Liver (tissue), 9 donors: ENCODE measurements around the gene ZDHHC5. TPM values are rescaled to one million over a fixed set of nuclear protein-coding genes. Genes with fewer than 3 reads are reported as not detected.

Experiments
- DNase-seq: peaks from one replicate; pipeline ENCODE4 v3.0.0-alpha.2; 2017; ENCODE audit warnings: low spot score
- H3K27ac ChIP-seq, 2 donors: one replicate each; pipeline ENCODE4 v1.7.0; 2013; ENCODE audit warnings: inconsistent platforms in 2 of 2, low read length in 2 of 2, control low read depth in 1 of 2, low read depth in 1 of 2, mild to moderate bottlenecking in 1 of 2
- H3K27me3 ChIP-seq, 4 donors: one replicate each; pipeline versions ENCODE4 v1.6.1 to v1.7.0; 2013; ENCODE audit warnings: low read length in 3 of 4, inconsistent platforms in 1 of 4, mild to moderate bottlenecking in 1 of 4, moderate library complexity in 1 of 4; ENCODE audit not compliant: control insufficient read depth in 4 of 4, insufficient read depth in 4 of 4
- H3K36me3 ChIP-seq, 4 donors: one replicate each; pipeline versions ENCODE4 v1.6.1 to v1.7.0; 2013; ENCODE audit warnings: low read length in 3 of 4, mild to moderate bottlenecking in 3 of 4, low read depth in 1 of 4, moderate library complexity in 1 of 4; ENCODE audit not compliant: control insufficient read depth in 4 of 4, insufficient read depth in 3 of 4
- H3K4me1 ChIP-seq, 4 donors: one replicate each; pipeline versions ENCODE4 v1.6.1 to v1.7.0; 2013; ENCODE audit warnings: low read length in 3 of 4, mild to moderate bottlenecking in 3 of 4, moderate library complexity in 1 of 4; ENCODE audit not compliant: control insufficient read depth in 4 of 4, insufficient read depth in 4 of 4
- H3K4me3 ChIP-seq, 3 donors: one replicate each; pipeline versions ENCODE4 v1.6.1 to v1.7.0; 2013; ENCODE audit warnings: low read length in 3 of 3, control low read depth in 1 of 3, low read depth in 1 of 3, mild to moderate bottlenecking in 1 of 3
- H3K9ac ChIP-seq, 2 donors: one replicate each; pipeline ENCODE4 v1.7.0; 2013; ENCODE audit warnings: low read length in 2 of 2, mild to moderate bottlenecking in 2 of 2, moderate library complexity in 2 of 2, control low read depth in 1 of 2, low read depth in 1 of 2
- H3K9me3 ChIP-seq, 4 donors: one replicate each; pipeline versions ENCODE4 v1.6.1 to v1.7.0; 2013; ENCODE audit warnings: low read length in 3 of 4; ENCODE audit not compliant: control insufficient read depth in 4 of 4
- ATF3 ChIP-seq: IDR thresholded peaks from 2 replicates; pipeline ENCODE4 v1.6.1; 2016; ENCODE audit warnings: antibody characterized with exemption
- CTCF ChIP-seq: fragments of 150-350 bp; IDR thresholded peaks from 2 replicates; pipeline ENCODE4 v1.5.1; 2017; ENCODE audit warnings: improper control_type of control experiment, low read depth, low read length; ENCODE audit not compliant: missing input control
- EGR1 ChIP-seq, 2 donors: IDR thresholded peaks; 2 replicates each; pipeline ENCODE4 v1.6.1; 2016 to 2018; ENCODE audit warnings: antibody characterized with exemption in 2 of 2, low read depth in 2 of 2
- FOXA1 ChIP-seq: IDR thresholded peaks from 2 replicates; pipeline ENCODE4 v1.6.1; 2016; ENCODE audit warnings: antibody characterized with exemption
- HNF4G ChIP-seq: IDR thresholded peaks from 2 replicates; pipeline ENCODE4 v1.6.1; 2016; ENCODE audit warnings: antibody characterized with exemption
- MAX ChIP-seq: IDR thresholded peaks from 2 replicates; pipeline ENCODE4 v1.6.1; 2016; ENCODE audit warnings: antibody characterized with exemption
- RAD21 ChIP-seq, 2 donors: IDR thresholded peaks; 2 replicates each; pipeline ENCODE4 v1.6.1; 2016; ENCODE audit warnings: antibody characterized with exemption in 2 of 2, mild to moderate bottlenecking in 2 of 2
- REST ChIP-seq: IDR thresholded peaks from 2 replicates; pipeline ENCODE4 v1.6.1; 2016; ENCODE audit warnings: antibody characterized with exemption, mild to moderate bottlenecking
- RXRA ChIP-seq, 2 donors: IDR thresholded peaks; 2 replicates each; pipeline ENCODE4 v1.6.1; 2017 to 2018; ENCODE audit warnings: antibody characterized with exemption in 2 of 2, mild to moderate bottlenecking in 1 of 2
- SP1 ChIP-seq: IDR thresholded peaks from 2 replicates; pipeline ENCODE4 v1.6.1; 2018; ENCODE audit warnings: antibody characterized with exemption, mild to moderate bottlenecking
- ZBTB33 ChIP-seq: IDR thresholded peaks from 2 replicates; pipeline ENCODE4 v1.6.1; 2016; ENCODE audit warnings: antibody characterized with exemption
- WGBS: extraction: QIAGEN DNeasy Blood & Tissue Kit; methylation state at CpG from one replicate; pipeline ENCODE4 v1.1.7; 2013; 5-methylcytosine and 5-hydroxymethylcytosine counted together
- polyA plus RNA-seq, 2 donors: library from polyadenylated mRNA; stranded (reverse) in 1 of 2; unstranded in 1 of 2; fragments of 200-250 nt in 1 of 2; fragments of >200 nt in 1 of 2; fragmentation: Nextera tagmentation in 1 of 2; extraction: Ambion mirVana in 1 of 2; gene quantifications; one replicate each; pipeline versions ENCODE4 v1.2.1 to v1.2.3, GENCODE V29; 2013 to 2015
- total RNA-seq, 2 donors: library from RNA; depleted of rRNA; stranded (reverse); fragments of >200 nt; gene quantifications; one replicate each; pipeline ENCODE4 v1.2.3, GENCODE V29; 2014
- donor health status: healthy.
- donor health status: healthy.
- donor health status: healthy.
- donor health status: healthy.
- donor health status: healthy.

The ZDHHC5 gene
- total and polyA plus RNA-seq, 4 donors: 7.2 to 31.4 (median 26.1) TPM

- WGBS: 92% methylated on average over 3 of the region's 3 CpGs
- Histone ChIP-seq H3K36me3 (peaks cover 8 to 25% (median 19%) of the 10 kb centered on the region in 4 donors), H3K9me3 (no peaks in the 10 kb centered on the region), H3K9ac (no peak overlapping the region), H3K4me3 (no peak overlapping the region), H3K27ac (peak overlapping the region; percentile 0 to 54), H3K4me1 (peaks cover 10 to 29% (median 18%) of the 10 kb centered on the region in 4 donors), H3K27me3 (no peaks in the 10 kb centered on the region)
- no peak for DNase-seq
- TF ChIP-seq ATF3 (no peak), REST (no peak), FOXA1 (no peak), HNF4G (no peak), CTCF (no peak), ZBTB33 (no peak)
These were observed 7.4 kb downstream of the ZDHHC5 start for GRCh38 chr11:57675176-57675941.

GRCh38 chr11:57679396-57679795 lies 11.5 kb downstream of the ZDHHC5 start:
- Histone ChIP-seq H3K9ac (no peak overlapping the region), H3K36me3 (peaks cover 2 to 24% (median 18%) of the 10 kb centered on the region in 4 donors), H3K4me3 (no peak overlapping the region), H3K27ac (peak overlapping the region in 1 of 2 donors; percentile 19), H3K9me3 (no peaks in the 10 kb centered on the region), H3K4me1 (peaks cover 9 to 27% (median 18%) of the 10 kb centered on the region in 4 donors), H3K27me3 (no peaks in the 10 kb centered on the region)
- TF ChIP-seq RAD21 (IDR thresholded peaks at IDR 0.05): no peak
- WGBS: 84% methylated on average over 4 of the region's 4 CpGs
- DNase-seq: no peak

- Histone ChIP-seq H3K4me1 (peaks cover 6 to 24% (median 18%) of the 10 kb centered on the region in 4 donors), H3K36me3 (peaks cover 1 to 34% (median 23%) of the 10 kb centered on the region in 4 donors), H3K4me3 (no peak overlapping the region), H3K27ac (no peak overlapping the region), H3K9ac (no peak overlapping the region), H3K9me3 (no peaks in the 10 kb centered on the region), H3K27me3 (no peaks in the 10 kb centered on the region)
- whole genome bisulfite sequencing: 92% methylated on average over 2 of the region's 2 CpGs
- no peak for DNase-seq
- no peak for TF ChIP-seq RXRA (IDR thresholded peaks at IDR 0.05)
- TF ChIP-seq EGR1 (IDR thresholded peaks at IDR 0.05; ENCODE audit: low read depth in 2 of 2): no peak
- TF ChIP-seq ATF3: no peak
- TF ChIP-seq ZBTB33: no peak
- TF ChIP-seq SP1: no peak
- TF ChIP-seq MAX: no peak
- TF ChIP-seq CTCF: no peak
These were observed 12.6 kb downstream of the ZDHHC5 start for GRCh38 chr11:57680552-57680874.
